Measurements from ENCODE around the gene EIF3L.

DNA sequence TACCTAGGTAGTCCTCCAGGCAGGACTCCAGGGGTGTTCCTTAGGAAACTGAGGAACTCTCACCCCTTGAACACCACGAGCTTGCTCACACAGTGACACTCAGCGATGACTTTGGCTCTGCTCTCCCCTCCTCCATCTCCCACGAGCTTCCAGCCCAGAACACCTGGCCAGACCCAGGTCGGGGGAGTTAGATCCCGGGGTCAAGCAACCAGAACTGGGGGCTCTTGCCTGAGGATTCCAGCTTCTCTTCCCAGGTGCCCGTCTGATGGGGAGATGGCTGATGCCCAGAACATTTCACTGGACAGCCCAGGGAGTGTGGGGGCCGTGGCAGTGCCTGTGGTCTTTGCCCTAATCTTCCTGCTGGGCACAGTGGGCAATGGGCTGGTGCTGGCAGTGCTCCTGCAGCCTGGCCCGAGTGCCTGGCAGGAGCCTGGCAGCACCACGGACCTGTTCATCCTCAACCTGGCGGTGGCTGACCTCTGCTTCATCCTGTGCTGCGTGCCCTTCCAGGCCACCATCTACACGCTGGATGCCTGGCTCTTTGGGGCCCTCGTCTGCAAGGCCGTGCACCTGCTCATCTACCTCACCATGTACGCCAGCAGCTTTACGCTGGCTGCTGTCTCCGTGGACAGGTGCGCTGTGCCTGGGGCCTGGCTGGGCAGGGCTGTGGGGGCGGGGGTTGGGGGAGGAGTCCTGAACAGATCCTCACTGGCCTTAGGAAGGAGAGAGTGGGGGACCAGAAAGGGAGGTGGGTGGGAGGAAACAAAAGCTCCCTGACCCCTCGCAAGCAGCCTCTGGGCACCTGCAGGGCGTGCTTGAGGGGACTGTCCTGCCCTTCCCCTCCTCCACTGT lies 25.9 kb upstream of the EIF3L start, which contains the start of gene GALR3:
- no peak for TF ChIP-seq CTCF (IDR thresholded peaks at IDR 0.05; ENCODE audit: low read depth, low read length, poor library complexity, severe bottlenecking)
- TF ChIP-seq EZH2phosphoT487 (IDR thresholded peaks at IDR 0.05; ENCODE audit: borderline replicate concordance, low read length): no peak
